Raji (cell line): ENCODE measurements around the gene ARHGEF4.

ENCODE experiments used
- POLR2A ChIP-seq: IDR thresholded peaks from 2 replicates; pipeline ENCODE4 v1.6.1; 2011; ENCODE audit warnings: low read depth, low read length, control low read depth; ENCODE audit not compliant: insufficient read depth

ARHGEF4 gene, protein sequence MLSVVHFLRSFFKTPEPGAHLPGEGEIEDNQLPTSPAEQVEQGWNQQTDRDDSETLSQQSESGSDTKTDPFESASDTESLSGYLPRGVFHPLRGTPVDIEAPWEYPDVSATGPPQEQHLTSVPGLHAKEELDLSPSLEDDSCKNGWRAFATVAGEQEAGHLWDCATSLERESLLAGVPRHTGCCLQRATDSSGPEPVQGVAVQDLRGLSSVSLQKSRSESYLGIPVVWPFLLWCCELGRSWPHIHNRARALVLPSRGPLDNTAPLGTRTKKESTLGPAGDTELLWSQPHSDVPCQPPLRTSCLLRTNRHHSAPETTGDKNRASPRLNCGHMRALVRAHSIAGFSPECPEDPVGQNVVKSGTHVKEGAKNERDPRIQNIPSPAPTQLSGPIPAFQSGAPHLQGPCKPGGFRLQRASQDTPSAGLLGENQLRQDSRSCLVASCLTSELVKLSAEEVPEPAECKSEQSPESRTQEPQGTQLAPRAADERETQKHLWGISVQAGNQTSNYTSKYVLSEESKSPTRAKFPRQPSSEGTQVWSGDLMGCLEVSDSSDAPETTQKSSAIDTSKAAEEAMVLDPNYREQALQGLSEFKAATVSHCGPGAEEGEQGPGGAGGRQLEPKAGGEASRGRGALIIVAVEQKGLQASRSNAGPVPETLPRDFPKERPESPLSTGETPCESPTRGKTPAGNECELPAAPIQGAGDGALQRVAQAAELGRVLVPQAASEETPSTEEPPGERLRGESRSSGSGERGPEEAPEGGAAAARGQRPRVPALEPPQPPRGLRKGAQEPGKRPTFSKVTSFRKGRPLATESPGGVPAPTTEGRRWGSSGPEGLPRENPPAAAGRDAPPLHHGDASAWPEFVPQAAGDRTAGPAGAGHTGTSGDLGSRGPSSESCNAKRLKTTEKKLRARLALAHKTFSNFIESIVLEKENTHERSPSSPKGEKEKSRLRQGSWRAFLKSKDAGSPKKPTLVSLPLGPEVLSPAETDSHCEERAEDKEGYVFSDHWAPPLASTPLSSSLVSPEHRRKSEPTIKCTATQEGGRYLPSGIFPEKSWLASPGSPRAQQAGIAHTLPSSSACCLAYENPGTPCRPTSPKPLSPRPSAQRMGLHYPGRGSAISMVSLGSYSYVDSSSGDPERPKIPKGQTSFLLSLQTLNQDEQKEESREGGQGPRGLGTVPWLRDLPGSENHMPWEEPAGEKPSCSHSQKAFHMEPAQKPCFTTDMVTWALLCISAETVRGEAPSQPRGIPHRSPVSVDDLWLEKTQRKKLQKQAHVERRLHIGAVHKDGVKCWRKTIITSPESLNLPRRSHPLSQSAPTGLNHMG (N-terminal part only)

DNA sequence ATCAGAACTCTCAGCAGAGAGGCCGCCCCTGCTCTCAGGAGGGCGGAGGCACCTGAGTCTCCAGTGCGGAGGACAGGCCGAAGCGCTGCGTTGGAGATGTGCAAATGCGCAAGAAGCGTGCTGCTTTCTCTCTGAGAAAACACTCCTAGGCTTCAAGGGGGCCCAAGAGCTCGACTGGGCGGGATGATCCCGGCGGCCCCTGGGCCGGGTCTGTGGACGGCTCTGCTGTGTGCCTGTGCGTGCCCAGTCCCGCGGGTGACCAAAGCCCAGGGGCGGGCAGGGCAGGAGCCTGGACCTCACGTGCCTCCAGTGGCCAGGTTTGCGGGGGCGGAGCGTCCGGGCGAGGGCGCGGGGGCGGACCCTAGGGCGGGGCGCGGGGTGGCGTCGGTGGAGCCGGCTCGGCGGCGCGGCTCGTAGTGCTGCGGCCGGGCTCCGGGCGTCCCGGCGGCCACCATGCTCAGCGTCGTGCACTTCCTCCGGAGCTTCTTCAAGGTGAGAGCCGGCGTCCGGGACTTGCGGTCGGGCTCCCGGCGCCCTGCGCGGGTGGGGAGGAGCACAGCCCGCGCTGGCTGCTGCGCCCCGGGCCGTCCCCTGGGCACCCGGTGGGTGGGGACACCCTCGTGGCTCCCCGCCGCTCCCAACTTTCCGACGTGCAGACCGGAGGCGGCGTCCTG is at the start of gene ARHGEF4:
ARHGEF4 (plus strand) TSS at position 414 of the 674 bp plus-strand sequence; CDS start at position 454, 40 bp downstream.
- TF ChIP-seq POLR2A, result no peak

DNA sequence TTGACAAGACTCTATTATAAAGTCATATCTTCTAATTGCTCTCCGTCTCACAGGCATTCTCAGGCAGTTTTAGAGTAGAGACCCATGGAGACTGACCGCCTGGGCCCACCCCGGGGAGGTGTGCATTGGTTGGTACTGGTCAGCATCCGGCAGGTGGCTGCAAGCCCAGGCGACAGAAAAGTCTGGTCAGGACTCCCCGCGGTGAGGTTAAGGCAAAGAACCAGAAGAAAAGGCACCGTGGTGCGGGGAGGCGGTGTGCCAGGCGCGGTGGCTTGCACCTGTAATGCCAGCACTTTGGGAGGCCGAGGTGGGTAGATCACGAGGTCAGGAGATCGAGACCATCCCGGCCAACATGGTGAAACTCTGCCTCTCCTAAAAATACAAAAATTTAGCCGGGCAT is 48.9 kb upstream of the ARHGEF4 start:
- TF ChIP-seq POLR2A, result no peak

DNA sequence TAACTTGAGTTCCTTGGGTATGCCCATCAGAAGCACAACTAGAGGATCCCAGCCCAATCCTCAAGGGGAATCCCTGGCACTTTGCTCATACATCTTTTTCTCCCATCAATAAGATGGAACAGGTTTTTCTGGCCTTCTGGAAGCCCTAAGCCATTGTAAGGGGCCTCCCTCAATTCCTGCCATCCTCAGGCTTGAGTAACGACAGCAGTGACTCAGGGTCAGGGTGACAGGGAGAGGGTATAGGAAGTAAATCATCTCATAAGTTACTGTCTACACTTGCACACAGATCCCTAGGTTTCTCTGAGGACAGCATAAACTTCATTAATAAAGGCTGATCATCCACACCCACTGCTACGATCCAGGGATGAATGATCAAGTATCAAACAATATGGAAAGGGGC is 46.4 kb upstream of the ARHGEF4 start:
- no peak for TF ChIP-seq POLR2A

DNA sequence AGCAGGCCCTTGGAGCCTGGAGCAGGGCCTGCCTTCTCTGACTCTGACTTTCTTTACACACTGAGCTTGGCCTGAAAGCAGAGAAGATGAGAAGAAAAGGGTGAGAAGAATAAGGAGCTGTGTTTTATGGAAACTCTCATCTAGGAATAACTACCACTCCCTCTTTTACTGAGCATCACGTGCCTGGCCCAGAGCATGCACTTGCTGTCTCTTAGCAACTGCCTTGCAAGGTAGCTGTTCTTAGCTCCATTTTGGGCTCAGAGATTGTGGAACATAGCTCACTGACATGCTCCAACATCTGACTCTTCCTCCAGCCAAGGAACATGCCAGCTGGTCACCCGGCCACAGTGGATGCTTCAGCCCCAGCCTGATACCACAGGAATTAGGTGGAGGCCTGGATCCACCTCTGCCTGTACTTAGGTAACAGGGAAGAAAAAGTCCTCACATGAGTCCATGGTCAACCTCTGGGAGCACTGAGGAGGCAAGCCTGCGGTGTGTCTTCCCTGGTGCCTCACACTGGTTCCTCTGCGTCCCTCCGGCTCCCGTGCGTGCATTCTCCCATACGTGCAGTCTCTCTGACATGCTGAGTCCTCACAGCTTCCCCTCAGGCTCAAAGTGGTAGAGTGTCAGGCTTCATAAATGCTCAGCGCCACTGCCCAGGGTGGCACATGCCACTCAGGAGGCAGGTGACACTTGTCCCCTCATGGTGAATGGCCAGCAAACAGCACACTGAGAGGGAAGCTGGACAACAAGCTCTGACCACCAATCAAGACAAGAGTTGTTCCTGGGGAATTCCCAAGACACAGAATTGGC is 45.7 kb upstream of the ARHGEF4 start:
- no peak for TF ChIP-seq POLR2A

DNA sequence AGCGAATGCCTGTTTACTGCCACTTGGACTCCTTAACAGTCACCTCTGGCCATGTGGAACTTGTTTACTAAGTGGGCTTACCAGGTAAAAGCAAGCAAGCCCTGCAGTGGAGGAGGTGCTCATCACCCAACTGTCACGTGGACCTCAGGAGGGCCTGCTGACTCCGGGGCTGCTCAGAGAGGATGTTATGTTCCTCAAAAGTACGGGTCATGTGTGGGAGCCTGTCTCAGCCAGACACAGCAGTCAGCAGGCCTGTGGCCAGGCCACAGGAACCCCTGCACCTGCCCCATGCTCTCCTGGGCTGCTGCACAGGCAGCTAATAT is 45.1 kb upstream of the ARHGEF4 start:
- no peak for TF ChIP-seq POLR2A

DNA sequence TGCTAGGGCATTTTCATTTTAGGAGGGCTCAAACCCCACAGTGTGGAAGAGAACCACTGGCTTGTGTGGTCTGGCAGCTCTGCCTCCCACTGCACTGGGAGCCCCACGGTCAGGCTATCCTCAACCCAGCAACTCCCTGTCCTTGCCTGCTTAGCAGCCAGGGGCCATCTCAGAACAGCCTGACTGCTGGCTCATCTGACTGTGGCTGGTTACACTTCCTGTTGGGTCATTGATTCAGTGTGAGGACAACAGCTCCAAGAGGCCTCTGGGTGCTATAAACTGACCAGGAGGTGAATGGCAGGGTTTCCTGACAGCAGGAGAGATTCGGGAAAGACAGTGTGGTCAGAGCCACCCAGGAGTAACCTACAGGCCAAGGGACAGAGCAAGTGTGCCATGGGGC is 41.3 kb upstream of the ARHGEF4 start:
- no peak for TF ChIP-seq POLR2A

DNA sequence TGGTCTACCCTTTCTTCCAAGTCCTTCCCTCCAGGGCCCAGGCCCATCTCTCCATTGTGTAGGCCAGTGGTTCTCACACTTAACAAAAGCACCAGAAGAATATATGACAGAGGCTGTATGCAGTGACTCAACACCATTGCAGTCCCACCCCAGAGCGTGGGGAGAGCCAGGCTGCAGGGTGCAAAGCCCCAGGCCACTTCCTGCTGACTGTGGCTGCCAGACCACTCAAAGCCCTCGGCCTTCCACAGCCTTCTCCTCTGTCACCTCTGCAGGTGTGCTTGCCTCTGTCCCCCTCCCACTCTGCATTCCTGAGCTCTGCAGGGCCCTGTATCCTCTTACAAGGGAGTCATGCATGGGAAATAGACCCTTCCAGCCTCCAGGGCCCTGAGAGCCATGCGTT is 40.4 kb upstream of the ARHGEF4 start:
- TF ChIP-seq POLR2A, result no peak

DNA sequence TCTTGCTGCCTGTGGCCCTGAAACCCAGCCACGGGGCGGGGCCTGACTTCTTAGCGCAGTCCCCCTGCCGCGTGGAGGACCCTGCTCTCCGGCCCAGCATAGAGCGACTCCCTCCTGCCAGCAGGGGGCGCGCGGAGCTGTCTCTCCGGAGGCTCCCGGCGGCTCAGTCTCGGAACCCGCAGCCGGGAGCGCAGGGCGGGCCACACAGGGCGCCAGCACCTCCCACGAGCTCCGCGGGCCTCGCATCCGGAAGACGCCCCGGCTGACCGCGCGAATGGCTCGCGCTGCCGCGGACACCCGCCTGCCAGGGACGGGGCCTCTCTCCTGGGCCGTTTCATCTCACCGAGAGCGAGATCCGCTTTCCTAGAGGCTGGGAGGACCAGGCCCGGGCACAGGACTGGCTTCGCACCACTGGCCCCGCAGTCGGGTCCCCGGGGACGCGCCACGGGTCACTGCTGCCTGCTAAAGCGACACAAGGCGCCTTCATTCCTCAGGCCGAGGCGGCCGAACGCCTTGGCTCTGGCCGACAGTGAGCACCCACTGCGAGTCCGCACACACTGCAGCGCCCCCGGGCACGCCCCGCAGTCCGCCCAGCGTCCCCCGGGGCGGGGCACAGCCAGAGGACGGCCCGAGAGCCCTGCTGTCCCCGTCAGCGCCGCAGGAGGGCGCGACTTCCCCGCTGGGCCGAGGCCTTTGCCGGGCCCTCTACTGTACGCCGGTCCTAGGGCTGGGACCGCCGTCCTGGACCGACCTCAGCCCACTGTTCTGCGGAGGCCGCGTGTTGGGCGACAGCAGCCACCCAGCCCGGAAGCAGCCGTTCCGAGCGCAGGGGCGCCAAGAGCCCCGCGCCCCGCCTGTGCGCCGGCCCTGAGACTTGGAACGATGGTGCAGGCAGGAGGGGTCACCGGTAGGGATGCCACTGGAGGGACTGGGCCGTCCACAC is 39.0 kb upstream of the ARHGEF4 start:
- TF ChIP-seq POLR2A, result peak; percentile 55

DNA sequence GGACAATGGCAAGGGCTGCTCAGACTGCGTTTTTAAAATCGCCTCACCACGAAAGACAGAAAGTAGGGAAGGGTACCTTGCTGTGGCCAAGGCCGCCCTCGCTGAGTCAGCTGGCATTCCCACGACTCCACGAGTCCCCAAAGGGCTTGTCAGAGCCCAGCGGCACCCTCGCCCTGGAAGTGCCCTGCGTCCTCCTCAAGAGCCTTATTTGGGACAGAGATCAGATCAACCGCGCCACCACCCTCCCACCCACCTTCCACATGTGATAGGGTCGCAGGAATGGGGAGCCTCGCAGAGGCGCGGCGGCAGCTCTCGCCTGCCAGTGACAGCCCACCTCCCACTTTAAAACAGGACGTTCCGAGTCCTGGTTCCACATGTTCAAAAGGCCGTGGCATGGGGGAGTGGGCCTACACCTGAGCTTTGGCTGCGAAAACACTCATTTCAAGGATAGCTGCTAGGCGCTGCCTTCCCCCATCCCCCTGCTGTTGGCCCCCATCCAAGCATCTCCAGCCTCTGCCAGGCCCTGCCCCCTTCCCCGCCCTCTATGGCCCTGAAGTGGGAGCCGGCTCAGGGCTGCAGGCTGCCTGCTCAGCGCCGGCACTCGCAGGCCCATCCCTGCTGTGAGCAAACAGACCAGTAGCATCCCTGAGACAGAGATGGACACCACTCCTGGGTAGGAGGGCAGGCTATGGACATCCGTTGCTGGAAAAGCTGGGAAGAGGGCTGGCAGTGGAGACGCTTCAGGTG is 38.1 kb upstream of the ARHGEF4 start:
- TF ChIP-seq POLR2A, result no peak

DNA sequence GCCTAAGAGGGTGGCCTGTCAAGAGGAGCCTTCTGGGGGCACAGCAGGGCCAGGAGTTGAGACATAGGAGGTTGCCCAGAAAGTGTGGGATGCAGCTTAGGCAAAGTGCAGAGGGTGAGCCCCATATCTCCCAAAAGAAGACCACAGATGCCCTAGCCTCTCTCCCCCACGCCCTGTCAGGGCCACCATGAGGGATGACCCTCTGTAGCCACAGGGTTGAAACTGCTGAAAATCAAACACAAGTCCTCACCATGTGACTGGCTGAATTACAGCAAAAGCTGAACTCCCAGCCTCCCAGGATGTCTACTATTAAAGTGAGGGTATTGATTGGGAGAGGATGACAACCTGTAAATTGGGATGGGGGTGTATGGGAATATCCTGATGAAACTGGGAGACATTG is 37.4 kb upstream of the ARHGEF4 start:
- no peak for TF ChIP-seq POLR2A

DNA sequence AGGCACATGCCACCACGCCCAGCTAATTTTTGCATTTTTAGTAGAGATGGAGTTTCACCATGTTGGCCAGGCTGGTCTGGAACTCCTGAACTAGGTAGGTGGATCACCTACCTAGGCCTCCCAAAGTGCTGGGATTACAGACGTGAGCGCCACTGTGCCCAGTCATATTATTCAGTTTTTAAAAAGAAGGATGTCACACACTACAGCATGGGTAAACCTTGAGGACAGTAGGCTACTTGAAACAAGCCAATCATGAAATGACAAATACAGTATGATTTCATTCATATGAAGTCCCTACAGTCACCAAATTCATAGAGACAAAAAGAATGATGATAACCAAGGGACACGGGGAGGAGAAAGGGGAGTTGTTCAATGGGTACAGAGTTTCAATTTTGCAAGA is 31.1 kb upstream of the ARHGEF4 start:
- TF ChIP-seq POLR2A, result no peak

DNA sequence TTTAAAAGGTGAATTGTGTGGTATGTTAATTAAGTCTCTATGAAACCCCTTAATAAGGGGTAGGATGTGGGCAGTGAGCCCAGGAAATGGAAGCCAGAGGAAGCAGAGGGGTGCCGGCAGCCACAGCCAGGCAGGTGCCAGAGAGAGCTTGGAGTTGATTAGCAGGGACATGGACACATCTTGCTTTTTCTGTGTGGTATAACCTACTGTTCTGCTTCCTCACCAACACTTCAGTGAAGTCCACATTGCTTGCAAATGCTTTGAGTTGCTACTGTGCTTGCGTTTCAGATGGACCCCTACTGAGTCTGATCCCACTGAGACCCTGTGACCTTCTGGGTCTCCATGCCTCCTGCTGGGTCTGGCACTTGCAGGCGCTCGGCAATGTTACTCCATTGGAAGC is 30.3 kb upstream of the ARHGEF4 start:
- TF ChIP-seq POLR2A, result no peak
